ENCODE results near the gene GRK6.

GRK6 gene

DNA sequence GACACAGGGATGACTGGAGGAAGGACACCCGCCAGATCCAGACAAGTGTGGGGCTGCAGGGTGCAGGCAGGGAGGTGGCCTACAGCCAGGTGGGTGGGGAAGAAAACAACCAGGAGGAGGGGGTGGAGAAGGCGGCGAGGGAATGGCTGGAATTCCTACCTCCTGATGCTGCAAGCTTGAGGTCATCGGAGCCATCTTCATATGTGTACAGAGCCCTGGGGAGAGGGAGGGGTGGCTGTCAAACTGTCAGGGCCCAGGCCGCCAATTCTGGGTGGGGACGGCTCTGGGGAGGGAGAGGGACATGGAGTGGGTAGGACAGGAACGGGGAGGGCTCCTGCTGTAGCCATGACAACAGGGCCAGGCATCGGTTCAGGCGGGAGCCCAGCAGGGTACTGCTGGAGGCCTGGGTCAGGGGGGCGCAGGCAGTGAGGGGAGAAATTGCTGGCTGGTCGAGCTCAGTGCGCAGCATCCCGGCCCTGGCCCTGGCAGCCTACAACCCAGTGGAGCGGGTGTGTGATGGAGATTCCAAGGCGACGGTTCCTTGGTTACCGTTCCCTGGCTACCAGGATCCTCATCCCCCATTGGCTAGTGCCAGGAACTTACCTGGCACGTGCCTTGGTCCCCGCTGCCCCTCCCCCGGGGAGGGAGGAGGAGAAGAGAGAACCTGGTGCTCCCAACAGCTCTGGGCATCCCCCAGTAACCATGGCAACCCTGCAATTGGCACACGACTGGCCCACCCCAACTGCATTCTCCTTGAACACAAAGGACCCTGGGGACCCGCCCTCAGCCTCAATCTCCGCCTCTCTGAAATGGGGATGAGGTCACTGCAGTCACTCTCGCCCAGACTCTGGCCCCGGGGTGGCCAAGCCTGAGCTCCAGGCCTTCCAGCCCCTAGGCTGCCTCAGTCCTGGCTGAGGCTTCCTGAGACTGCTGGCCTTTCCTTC is 42.5 kb downstream of the GRK6 start:
- DNase-seq (ENCODE audit: low read depth in 1 of 2, low spot score in 1 of 2): no peak

DNA sequence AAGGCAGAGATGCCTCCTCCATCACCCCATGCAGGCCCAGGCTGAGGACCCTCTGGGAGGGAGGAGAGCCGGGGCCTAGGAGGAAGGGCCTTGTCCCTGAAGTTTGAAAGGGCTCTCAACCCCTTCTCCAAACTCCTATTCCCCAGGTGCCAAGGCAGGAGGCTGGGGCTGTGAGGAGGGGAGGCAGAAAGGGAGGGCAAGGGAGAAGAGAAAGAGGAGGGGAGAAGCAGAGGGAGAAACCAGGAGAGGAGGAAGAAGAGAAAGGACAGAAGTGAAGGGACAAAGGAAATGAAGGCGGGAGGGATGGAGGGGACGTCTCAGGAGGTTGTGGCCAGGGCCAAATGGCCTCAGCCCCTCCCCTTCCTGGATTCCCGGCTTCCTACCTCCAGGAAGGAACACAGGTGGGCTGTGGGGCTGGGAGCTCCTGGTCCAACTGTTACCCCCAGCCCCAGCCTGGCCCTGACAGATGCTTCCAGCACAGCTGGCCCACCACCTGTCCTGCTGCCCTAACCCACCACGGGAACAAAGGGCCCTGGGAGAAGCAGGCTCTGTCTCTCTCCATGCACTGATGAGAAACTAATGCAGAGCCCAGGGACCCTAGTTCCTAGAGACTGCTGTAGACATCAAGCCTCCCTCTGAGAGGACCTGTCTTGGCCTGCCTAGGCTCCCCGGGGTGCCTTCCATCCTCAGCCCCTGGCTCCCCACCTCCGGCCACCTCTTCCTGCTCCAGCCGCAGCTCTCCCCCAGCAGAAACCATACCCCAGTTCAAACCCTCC is 43.5 kb downstream of the GRK6 start:
- DNase-seq (ENCODE audit: low read depth in 1 of 2, low spot score in 1 of 2): no peak

DNA sequence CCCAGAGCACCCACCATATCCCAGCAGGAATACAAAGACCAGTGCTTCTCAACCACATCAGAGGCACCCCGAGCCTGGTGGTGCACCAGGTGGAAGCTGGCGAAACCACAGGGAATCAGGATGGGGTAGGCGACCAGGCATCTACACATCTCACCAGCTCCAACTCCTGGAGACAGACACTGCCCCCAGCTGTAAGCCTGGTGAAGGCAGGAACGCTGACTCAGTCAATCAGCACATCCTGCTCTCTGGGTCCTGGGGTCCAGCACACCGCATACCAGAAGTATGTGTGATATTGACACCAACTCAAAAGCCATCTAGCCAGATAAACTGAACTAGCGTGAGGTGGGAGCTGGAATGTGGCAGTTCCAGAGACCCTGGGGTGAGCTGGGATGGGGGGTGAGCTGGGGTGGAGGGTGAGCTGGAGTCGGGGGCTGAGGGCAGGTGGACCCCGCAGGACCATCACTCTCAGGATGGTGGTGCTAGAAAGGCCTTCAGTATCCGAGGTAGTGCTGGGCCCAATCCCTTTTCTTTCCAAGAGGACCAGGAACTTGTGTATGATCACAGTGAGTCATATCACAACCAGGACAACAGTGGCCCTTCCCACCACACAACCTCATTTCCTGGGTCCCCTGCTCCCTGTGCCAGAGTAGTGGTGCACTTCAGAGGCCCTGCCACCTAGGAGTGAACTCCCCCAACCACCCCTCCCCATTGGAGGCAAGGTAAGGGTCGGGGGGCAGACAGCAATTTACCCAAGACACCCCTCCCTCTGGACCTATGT is 44.5 kb downstream of the GRK6 start:
- DNase-seq (ENCODE audit: low read depth in 1 of 2, low spot score in 1 of 2): no peak

DNA sequence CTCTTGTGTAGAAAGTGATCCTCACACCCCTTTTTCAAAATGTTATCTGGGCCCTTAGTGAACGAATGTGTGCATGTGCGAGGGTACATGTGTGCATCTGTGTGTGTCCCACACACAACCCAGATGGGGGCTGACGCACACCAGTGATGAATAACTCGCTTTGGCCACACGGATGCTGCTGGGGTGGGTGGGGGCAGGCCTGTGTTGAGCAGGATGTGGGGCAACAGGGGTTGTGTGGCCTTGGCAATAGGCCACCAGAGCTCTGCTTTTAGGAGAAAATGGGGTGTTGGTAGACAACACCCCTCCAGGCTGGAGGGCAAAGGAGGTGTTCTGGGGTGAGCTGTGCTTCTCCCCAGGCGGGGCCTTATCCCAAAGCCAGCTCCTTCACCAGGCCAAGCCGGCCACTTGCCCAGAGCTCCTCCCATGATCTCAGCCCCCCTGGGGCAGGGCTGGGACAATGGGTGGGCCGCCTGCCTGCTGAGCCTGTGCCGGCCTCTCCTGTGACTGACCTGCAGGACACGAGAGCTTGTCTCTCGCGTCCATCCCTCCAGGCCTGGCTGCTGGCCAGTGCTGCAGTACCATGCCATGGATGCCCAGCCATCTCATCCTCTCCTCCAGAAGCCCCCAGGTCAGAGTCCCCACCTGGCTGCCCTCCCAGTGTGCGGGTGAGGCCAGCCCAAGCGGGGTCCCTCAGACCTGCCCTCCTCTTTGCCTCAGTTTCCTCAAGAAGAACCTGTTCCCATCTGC is 45.3 kb downstream of the GRK6 start:
- DNase-seq (ENCODE audit: low read depth in 1 of 2, low spot score in 1 of 2): no peak

DNA sequence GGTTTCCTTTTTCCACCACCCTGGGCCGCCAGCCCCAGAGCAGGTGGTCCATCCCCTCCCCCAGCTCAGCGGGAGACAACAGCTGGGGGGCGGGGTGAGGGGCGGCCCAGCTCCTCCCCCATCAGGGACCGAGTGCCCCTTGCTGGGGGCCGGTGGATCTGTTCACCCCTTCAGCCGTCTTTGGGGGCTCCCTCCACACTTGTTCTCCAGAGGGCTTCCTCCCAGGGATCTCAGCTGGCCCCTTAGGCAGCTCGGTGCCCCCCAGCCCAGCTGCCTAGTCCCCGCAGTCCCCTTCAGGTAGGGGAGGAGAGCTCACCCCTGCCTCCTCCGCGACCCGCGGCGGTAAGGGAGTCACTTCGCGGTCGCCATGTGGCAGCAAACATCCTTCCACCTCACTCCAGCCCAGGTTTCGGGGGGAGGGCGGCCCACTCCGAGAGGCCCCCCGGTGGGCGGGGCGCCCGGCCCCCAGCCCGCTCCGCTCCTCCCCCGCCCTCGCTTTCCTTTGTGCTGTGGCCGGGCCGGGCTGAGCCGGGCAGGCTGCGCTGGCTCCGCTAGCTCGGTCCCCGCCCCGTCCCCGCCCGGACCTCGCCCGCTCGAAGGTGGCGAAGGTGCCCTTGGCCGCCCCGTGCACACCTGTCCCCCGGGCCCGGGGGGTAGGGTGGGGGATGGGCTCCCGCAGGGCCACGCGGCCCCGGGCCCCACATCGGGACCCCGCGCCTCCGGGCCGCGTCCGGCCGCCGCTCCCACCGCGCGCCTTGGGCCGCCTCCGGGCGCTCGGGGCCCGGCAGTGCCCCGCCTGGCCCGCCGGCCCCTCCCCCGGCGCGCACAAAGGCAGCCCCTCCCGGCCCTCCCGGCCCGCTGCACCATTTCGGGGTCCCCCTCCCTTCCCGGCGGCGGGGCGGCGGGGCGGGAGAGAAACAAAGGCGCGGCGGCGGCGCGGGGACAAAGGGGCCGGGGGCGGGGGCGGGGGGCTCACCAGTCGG is 46.3 kb downstream of the GRK6 start:
- DNase-seq (ENCODE audit: low read depth in 1 of 2, low spot score in 1 of 2): no peak

DNA sequence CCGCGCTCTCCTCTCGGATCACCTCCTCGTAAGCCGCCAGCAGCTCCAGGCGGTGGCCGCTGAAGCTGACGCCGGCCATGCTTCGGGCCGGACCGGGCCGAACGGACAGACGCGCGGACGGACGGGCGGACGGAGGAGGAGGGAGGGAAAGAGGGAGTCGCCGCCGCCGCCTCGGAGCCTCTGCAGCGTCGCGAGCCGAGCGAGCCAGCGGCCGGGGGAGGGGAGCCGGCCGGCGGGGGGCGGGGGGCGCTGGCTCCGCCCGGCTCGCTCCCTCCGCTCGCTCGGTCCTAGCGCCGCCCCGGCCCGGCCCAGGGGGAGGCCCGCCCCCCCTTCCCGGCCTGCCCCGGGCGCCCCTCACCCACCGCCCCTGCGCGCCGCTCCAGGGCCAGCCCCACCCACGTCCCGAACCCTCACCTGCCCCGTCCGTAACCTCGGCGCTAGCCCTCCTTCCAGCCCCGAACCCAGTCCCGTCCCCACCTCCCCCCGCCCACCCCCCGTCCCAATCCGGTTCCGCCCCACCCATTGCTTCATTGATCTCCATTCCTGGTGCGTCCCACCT is 47.0 kb downstream of the GRK6 start, which contains the start of gene DBN1:
DBN1 (minus strand) TSS at position 192 of the 559 bp plus-strand sequence; CDS start at position 79, 113 bp downstream.
- no peak for DNase-seq (ENCODE audit: low read depth in 1 of 2, low spot score in 1 of 2)

DNA sequence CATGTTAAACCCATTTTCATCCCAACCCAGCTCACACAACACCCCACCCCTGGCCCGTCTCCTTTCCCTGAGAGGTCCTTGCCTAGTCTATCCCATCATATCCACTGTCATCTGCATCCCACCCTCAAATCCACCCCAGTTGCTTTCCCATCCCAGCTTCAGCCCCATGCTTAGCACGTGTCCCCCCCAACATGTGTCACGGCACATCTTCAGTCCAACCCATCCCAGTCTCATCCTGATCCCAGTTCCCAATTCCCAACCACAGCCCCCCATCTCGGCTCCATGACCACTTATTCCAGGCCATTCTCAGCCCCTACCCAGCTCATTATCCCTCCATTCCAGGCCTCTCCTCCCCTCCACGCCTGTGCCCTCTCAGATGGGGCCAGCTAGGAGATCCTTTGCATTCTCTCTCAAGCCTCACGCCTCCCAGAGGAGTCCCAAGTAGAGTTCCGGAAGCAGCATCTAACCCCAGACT is 47.6 kb downstream of the GRK6 start:
- no peak for DNase-seq (ENCODE audit: low read depth in 1 of 2, low spot score in 1 of 2)

DNA sequence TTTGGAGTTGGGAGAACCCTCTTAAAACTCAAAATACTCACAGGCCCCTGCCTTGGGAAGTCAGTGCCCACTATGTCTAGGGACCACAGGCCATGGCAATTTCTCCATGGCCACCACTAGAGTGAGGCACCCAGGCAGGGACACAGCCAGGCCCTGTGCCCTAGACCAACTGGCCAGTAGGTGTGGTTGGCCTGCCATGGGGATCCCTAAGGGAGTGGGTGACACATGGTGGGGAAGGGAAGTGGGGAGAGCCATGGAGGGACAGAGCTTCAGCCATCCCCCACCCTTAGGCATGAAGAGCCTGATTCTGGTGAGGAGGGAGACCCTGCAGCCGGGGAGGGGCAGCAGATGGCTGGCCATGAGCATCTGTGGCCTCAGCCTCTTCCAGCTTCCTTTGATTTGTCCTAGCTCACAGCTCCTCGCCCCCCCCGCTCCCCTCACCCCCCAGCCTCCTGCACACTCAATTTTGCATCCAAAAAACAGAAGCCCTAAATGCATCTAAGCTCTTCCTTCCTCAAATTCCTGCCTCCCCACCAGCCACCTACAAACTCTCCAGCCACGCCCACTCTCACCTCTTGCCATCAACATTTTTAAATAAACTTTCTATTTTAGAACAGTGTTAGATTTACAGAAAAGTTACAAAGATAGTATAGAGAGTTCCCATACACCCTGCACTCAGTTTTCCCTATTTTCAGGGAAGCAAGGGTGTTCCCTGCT is 48.5 kb downstream of the GRK6 start:
- no peak for DNase-seq (ENCODE audit: low read depth in 1 of 2, low spot score in 1 of 2)

DNA sequence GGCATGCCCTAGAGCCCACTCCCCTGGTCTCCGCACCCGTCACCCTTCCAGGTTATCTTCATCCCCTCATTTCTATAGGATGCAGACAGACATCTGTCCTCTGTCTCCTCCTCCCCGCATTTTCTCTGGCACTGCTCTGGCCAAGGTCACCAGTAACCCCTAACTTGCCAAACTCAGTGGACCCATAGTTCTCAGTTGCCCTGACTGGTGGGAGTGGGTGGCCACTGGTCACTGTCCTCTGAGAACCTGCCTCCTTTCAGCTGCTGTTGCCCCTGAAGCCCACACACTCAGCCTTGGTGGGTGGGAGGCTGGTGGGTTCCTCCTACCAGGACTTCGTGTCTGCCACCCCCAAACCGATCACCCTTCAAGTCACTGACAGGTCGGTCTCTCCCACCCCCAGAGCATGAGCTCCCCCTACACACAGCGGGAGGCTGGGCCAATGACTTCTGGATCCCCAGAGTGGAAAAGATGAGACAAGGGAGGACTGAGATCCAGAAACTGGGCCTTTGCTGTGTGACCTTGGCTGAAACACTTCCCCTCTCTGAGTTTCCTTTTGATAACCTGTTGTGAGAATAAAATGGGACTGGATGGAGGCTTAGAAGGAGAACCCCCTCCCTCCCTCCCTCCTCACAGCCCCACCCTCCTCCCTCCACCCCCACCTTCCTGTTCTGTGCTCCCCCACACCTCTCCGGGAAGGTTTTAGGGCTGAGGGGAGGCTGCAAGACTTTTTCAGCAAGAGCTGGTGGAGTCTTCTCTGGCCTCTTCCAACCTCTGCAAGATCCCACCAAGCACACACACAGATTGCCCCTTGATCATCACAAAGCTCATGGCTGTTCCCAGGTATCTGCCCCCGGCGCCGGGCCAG is 49.3 kb downstream of the GRK6 start:
- no peak for DNase-seq (ENCODE audit: low read depth in 1 of 2, low spot score in 1 of 2)

DNA sequence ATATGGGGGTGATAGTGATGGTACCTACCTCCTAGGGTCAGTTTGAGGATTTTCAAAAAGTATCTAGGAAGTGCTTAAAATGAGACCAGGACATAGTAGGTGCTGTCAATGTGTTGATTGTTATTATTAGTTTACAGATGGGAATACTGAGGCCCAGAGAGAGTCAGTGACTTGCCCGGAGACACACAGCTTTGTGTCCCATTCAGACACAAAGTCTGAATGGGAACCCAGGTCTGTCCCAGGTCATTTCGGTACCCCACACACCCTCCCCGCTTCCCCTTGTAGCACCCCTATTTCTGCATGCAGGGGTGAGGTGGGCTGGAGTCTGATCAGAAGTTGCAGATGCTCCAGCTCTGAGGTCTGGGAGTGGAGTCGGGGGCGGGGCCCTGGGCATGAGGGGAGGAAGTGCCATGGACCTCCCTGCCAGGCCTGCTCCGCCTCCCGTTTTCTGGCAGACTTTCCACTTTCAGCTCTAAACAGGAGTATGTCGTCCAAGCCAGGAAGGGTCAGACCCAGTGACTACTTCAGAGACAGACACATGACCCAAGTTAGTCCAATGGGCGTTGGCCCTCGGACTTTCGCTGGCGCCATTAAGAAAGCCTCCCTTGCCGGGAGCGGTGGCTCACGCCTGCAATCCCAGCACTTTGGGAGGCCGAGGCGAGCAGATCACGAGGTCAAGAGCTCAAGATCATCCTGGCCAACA is 50.2 kb downstream of the GRK6 start:
- no peak for DNase-seq (ENCODE audit: low read depth in 1 of 2, low spot score in 1 of 2)

DNA sequence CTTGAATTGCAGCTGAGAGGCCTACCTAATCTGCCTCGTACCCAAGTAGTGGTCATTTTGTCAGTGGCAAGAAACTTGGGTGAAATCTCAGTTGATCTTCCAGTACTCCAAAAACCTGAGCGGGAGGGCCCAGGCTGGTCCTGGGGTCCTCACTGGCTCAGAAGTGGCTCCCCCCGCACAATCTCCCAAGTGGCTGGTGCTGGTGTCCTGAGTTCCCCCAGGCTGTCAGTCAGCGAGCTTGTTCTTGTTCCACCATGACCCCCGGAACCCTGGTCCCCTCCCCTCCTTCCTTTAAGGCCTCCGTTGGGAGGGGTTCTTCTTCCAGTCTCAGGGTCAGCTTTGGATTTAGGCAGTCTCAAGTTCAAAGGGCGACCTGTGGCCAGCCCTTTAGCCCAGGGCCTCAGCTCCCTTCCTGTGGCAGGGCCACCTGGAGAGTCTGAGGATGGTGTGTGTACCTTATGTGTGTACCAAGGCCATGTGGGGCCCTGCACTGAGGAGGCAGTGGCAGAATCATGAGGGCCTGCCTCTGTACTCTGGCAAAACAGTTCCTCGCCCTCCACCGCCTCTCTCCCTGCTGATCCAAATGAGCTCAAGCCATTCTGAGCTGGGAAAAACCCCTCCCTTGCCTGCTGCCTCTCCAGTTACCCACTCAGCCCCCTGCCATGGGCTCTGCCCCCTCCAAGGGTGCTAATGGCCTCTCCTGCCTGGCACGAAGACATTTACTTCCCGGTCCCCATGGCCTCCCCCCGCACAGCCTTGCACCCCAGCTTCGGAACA is 51.4 kb downstream of the GRK6 start:
- DNase-seq (ENCODE audit: low read depth in 1 of 2, low spot score in 1 of 2): no peak

DNA sequence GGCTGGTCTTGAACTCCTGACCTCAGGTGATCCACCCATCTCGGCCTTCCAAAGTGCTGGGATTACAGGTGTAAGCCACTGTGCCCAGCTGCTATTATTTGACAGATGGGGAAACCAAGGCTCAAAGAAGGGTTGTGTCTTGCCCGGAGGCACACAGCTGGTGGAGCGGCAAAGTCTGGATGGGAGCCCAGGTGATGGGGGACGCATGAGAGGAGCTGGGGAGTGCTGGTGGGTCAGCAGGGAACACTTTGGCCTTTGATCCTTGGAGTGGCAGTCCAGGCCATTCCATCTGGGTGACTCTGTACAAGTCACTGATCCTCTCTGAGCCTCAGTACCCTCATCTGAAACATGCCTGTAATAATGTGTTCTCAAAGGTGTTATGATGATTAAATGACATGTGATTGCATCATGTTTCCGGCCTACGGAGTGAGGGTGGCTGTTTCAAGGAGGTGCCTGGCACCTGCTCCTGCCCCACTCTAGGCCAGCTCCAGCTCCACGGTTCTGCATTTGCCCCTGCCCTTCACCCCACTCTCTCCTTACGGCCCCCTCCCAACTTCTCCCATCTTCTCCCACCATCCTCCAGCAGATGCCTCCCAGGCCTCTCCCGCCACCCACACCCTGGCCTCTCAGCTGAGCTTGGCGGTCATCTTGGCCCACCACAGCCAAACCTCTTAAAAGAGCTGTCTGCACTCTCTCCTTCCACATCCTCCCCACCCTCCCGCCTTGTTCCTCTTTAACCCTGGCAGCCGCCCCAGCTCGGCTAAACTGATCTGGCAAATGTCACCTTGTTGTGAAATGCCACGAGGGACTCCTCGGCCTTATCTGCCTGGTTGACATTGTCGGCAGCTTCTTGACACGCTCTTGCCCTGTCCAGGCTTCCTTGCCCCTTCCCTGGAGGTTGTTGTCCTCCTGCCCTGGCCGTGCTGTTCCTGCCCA is 52.5 kb downstream of the GRK6 start:
- DNase-seq (ENCODE audit: low read depth in 1 of 2, low spot score in 1 of 2): no peak

DNA sequence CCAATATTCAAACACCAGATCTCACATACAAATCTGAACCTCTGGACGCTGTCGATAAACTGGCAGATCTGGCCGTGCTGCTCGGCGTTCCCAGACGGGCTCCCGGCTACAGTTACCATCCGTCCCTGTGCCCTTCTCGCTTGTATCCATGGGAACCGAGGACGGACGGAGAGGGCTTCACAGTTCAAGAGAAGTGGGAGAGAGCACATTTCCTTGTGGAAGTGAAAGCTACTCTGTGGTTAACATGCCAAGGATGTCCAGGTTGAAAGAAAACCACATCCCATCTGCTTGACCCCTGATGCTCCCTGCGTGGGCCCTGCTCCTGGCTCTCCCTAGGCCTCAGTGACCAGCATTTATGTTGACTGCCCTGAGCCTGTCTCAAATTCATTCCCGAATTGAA is 53.3 kb downstream of the GRK6 start:
- no peak for DNase-seq (ENCODE audit: low read depth in 1 of 2, low spot score in 1 of 2)

DNA sequence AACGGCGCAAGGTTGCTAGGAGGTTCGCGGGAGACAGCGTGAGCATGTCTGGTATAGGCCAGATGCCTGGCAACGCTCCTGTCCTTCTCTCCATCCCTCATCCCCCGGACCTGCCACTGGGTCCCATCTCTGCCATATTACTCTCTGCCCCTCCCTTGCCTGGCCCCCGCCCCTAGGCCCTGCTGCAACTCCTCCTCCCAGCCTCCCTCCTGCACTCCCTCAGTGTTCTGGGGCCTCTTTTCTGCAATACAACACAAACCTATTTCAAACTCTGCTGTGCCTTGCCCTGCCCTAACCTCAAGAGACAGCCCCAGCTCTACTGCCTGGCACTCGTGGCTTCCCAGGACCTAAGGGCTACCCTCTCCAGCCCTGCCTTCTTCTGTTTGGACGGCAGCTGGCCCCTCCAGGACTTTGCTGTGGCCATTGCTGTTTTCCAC is 55.9 kb downstream of the GRK6 start:
- no peak for DNase-seq (ENCODE audit: low read depth in 1 of 2, low spot score in 1 of 2)

DNA sequence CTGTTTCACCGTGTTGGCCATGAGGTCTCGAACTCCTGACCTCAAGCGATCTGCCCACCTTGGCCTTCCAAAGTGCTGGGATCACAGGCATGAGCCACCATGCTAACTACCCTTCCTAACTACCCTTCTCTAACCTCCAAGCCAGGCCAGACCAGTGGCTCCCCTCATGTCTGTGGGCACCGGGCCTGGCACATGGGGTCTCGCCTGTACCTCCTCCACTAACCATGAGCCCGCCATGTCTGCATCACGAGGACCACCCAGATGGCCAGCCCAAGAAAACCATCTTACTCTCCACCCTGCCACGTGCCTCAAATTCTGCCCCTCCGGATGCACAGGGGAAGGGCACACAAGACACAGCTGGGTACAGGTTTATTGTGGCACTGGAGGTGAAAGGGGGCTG is 56.6 kb downstream of the GRK6 start:
- DNase-seq (ENCODE audit: low read depth in 1 of 2, low spot score in 1 of 2): no peak
